Fibroblast of the conjunctiva (primary cell): ENCODE data around the gene PAX3.

Experiments used
- DNase-seq: peaks from one replicate; pipeline ENCODE4 v3.0.0-alpha.2; 2010; ENCODE audit warnings: low read depth

PAX3 gene

DNA sequence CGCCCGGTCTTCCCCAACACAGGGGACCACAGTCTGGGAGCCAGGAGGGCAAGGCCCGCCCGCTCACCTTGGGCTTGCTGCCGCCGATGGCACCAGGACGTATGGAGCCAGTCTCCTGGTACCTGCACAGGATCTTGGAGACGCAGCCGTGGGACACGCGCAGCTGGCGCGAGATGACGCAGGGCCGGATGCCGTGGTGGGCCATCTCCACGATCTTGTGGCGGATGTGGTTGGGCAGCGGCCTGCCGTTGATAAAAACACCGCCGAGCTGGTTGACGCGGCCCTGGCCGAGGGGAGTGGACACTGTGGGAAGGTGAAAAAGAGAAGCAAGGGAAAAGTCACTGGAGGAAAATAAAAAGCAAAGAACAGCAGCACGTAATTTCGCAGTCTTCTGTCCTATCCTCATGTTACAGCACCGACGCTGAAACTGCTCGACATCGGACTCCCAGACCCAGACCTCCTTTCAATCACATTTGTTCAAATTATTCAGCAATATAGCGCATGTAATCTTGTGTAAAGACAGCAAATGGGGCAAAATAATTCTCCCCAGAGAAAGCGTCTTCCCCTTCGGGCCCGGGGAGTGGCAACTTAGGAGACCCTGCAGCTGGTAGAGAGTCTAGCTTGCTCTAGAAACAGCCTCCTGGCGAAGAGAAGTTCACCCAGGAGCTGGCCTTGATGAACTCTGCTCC is 1.7 kb downstream of the PAX3 start:
- DNase-seq, result no peak

DNA sequence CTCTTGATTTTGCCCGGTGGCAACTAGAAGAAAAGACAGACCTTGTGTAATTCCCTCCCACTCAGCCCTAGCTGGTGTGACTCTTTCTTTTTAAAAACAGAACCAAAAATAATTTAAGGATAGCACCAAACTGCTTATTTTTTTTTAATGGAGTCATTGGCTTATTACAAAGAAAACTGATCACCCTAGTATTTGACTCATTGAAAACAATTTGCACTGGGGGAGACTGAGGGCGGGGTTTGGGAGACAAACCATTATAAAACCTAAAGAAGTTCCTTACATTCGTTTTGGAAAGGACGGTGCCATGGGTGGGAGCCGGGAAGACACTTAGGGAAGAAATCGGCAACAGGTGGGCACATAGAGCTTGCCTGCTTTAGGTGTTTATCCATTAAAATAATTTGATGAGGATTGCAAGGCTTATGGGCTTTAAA is 2.5 kb downstream of the PAX3 start:
- no peak for DNase-seq

DNA sequence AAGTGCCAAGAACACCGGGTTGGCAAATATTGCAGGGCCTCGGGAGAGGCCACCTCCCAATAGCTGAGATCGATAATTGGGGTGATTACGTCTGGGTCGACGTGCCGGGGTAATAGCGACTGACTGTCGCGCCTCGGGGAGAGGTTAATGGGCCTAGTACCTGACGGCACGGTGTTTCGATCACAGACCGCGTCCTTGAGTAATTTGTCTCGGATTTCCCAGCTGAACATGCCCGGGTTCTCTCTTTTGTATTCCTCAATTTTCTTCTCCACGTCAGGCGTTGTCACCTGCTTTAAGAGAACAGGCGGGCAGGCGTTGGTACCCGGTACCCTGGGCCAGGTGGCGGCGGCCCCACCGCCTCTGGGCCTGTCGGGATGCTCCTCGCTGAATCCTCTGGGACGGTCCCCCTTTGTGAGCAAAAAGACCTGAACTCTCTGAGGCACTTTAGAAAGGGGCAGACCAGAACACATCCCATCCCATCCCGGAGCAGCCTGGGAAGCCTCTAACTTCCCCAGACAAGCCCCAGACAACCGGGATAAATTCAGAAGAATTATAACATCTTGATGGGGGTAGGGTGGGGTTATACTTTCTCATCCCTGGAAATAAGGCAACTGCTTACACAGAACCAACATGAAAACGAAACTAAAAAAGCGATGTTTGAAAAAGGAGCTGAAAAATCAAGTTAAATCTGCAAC is 3.3 kb downstream of the PAX3 start:
- DNase-seq, result no peak

DNA sequence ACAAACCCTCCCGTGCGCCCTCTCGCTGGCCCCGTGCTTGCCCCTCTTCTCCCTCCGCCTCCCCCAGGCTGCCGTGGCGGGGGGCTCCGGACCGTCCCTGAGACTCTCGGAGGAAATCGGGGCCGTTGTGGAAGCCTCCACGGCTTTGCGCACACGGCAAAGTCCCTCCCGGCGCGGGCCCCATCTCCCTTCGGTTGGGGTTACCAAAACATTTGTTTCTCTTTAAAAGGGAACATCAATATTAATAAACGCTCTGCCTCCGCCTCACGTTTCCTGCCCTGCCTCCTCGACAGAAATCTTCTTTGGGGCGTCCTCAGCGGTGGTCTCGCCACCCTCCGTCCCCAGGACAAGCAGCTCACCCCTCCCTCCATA is 3.8 kb downstream of the PAX3 start:
- no peak for DNase-seq

DNA sequence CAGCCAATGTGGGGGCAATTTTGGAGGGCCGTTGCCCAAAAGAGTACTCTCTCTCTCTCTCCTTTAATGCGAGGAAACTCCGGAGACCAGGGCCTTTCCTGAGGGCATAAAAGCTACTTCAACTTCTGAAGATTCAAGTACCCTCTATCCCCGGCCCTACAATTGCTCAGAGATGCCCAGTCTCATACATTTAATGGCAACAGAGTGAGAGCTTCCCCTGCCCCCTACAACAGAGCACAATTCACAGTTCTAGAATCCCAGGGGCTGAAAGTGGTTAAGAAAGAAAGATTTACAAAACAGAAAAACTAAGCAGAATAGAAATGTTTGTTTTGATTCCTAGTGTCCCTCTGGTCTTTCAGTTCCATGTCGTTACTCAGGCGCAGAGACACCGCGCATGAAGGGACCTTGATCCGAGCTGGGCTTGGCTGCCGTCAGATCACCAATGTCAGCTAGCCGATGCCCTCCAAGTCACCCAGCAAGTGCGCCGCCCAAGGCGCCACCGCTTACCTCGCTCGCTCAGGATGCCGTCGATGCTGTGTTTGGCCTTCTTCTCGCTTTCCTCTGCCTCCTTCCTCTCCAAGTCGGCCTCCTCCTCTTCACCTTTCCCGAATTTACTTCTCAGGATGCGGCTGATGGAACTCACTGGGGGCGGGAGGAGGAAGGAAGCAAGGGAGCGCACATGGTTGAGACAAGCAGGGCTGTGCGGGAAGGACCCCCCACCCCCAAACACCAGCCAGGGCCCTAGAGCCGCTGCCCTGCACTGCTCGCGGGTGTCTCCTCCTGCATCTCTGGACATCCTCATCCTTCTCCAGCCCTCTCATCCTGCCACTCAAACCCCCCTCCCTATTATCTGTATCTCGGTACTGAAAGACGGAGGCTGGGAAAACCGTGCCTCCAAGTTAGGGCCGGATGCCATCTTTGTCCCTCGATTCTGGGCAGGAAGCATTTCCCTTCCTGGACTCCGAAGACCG is 4.9 kb downstream of the PAX3 start:
- no peak for DNase-seq

DNA sequence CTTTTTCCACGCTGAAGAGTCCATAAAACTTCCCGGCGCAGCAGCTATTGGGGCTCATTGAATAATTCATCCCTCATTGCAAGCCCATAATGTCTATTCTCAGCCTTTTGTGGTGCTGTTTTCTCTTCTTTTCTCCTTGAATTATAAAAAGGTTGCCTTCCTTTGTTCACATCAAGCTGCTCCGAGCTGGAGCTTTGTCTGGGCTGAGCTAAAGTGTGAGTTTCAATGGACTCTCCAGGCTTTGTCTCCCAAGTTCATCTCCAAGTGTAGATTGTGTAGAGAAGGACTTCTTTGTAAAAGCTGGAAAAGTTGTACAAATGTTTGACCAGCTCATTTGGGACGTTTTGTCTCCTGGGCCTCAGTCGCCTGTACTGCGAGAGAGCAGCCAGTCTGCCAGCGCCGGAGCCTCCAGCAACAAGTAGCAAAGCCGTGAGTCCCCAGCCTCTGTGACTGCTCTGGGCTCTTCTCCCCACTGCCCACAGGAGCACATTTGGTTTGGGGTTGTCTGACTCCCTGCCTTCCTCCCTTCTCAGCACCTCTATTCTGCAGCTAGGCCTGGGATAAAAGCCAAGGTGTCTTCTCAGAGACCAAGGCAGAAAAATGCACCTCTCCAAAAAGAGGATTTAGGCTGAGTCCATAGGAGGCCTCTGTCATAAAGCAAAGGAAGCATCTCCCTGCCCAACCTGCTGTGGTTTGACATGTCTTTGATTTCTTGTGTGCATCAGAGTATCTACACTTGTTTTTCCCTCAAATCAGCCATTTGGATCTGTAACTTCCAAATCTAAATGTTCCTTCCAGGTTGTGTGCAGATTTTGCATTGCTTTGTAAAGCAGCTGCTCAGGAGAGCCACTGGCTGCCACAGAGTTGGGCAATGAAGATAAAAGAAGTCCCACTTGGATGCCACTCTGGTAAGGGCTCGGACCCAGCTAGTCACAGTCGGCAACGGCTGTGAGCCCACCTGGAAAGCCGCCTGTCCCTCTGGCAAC is 6.4 kb downstream of the PAX3 start:
- no peak for DNase-seq

DNA sequence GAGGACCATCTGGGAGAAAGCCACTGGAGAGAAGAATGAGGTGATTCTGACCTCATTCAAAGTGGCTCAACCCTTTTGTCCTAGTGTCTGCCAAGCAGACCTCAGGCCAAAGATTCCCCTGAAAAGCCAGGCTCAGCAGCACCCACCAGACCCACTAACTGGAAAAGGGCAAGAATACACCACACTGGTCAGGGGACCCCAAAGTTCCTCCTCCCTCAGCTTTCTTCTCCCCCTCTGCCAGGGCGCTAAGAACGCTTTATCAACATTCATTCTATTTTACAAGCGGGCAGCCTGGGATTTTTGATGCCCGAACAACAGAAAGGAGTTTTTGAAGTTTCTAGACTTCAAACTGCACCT is 7.3 kb downstream of the PAX3 start:
- DNase-seq, result no peak

DNA sequence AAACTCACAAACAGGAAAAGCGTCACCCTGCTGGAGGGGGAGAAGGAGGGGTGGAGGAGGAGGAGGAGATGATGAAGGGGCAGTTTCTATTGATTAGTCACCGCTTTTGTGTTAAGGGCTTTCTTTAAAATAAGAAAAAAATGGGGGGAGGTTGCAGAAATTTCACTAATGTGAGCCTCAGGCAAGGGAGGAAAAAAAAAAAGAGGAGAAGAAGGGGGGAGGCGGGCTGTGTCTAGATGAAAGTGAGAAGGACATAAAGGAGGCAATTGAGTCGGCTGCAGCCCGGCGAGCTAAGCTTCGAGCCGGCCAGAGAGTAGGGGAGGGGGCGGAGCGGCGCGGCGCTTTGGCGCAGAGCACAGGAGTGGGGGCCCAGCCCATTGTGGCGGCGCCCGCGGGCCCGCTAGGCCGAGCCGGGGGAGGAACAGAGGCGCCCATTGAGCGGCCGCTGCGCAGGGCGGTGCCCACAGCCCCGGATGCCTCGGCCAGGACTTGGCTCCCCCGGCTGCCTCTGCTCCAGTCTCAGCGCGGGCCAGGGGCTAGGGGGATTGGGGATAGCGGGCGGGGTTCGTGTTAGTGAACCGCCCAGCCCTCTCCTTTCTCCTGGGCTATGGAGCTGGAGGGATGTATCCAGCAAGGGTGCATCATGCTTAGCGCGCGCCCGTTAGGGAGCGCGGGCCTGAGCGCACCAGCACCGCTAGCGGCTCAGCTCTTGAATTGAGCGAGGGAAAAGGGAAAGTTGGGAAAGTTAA is 7.9 kb downstream of the PAX3 start:
- no peak for DNase-seq

DNA sequence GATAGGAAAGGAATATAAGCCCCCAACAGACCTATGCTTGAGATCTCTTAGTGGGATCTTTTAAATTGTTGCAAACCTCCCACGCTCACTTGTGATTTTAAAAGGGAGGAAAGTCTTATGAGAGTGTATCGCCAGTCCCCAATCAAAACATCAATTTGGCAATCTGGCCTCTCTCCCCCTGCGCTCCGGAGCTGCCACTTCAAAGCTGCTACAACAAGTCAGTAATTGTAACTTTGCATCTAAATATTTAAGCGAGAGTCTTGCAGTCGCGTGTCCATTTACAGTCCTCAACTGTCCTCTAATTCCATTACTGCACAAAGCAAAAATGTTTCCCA is 8.4 kb downstream of the PAX3 start:
- no peak for DNase-seq

DNA sequence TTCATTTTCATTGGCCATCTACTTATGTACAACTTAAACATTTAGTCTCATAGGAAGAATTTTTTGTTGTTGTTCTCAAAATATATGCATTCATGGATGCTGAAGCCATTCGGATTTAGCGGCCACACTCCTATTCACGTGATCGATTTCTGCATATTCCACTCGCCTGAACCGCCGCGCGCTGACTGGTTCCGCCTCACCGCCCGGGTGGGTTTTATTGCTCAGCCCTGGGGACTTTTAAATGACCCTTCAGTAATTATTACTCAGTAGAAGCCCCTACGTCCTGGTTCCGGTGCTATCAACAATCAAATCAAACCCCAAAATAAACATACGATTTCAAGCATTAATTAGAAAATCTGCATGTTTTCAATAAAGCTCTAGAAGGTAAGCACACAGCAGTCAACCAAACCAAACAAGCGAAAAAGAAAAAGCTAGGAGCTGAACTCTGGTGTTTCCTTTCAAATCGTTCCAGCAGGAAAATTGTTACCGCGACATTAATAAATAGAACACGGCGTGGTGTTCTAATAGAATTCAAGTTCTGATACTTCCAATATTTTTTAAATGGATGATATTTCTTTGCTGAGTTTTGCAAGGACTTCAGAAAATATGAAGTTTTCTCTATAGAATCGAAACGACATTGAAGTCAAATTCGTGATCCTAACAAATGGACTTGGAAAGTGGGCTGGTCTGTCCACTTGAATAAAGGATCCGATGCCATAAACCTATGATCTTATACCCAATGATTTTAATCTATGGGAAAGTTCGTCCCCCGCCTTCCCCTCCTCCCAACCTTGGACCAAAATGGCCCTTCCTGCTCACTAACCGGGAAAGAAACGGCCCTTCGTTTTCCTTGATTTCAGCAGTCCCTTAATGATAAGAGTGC is 9.3 kb downstream of the PAX3 start:
- DNase-seq, result no peak

DNA sequence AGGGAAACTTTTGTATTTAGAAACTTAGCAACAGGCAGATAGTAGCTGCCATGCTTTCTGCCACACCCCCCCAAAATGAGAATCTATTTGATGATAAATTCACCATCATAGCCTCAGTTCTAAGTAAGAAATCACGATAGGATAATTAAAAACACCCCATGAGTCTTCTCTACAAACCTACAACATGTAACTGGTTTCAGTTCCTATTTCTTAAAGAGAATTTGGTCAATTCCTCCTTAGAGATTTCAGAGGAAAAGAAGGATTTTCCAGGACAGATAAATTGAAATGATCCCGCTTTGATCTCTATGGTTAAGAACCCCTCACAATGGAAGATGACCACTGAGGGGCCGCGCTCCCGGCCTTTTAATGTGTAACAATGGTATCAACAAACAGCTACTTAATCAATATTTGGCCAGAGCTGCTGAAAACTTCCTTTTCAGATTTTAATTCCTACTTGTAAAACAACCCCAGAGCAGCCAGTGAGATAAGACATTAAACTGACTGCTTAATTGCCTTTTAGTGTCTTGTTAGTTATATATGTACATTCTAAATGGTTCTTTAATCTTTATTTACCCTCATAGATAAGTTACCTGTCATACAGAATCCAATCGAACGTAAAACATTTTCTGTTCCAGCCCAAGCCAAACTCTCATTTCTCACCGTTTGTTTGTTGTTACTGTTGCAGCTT is 10.1 kb downstream of the PAX3 start:
- no peak for DNase-seq

DNA sequence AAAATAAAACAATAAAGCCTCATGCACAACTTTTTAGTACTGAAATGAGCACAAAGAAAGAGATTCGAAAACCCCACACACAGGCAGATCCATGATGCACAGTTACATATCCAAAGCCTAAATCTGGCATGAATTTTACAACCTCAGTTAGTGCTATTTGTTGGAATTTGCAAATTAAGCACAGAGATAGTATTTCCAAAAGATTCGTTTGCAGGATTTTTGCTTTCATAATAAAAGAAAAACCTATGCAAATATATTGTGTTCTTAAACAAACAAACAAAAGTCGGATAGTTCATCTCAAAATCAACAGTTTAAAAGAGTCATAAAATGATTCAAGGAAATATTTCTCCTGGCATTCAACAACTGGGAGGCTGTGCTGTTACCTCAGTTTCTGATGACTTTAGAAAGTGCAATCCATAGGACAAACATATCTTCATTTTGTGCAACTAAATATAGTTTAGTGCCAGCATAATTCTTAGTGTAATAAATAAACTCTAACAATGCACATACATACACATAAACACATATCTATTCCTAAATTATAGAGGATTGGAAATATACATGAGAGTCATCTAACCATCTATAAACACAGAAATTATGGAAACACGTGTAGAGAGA is 10.8 kb downstream of the PAX3 start:
- DNase-seq, result no peak

DNA sequence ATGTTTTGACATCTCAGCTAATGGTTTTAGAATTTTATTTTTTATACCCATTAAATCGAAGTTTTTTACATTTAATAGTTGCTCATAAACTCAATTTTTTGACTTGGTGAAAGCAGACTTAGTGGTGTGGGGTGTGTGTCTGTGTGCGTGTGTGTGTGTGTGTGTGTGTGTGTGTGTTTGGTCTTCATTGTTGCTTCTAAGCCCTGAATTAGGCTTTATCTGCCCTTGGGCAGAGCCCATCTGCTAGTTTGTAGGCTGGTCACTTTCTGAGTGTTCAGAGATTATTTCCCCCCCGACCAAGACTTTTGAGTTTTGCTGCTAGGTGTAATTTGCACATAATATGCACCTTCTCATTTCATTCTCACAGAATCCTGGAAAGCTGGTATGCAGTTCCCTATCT is 14.3 kb downstream of the PAX3 start:
- no peak for DNase-seq

DNA sequence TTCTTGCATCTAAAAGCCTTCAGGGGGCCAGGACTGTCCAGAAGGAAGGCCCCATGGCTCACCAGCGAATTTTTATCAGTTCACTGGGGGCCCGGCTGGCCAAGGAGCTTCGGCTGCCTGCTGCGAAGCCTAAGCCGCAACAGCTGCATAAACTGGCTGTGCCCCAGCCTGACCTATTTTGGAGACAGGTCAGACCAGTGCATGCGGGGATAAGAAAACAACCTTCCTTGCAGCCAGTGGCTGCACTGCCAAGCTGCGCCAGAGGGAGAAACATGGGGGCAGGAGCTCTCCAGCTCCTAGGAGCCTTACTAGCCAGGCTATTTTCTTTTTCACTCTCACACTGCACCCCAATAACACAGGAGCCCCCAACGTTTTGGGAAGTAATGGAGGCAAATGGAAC is 15.2 kb downstream of the PAX3 start:
- no peak for DNase-seq

DNA sequence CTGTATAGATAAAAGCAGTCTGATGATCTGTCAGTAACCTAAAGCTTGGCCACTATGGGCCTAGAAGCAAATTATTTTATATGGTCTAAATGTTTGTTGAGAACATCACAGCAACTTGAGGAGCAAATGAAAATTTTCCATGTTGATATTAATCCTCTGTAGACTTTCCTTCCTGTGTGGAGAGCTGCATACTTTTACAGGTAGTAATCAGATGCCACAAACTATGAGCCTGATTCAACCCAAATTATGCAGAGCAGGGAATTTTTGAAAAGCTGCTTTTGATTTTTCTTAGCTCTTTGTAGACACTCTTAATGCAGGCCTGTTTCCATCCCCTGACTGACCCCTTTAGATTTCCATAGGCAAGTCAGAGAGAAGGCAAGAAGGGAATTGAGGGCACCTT is 17.3 kb downstream of the PAX3 start:
- DNase-seq, result no peak

DNA sequence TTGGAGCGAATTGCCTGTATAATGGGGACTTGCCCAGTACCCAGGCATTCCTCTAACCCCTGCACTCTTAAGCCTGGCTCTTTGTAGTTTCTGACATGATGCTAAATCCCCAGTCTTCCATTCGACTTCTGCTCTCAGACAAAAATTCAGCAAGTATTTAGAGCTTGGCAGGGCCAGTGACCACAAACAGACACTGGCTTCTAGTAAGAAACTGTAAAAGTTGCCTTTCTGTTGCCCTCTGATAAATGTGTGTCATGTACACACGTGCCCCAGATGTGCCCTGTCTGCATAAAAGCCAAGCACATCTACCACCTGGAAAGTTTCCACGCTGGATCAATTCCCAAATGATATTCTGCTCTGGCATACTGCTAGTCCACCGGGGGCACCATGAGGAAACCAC is 18.0 kb downstream of the PAX3 start:
- DNase-seq, result no peak

DNA sequence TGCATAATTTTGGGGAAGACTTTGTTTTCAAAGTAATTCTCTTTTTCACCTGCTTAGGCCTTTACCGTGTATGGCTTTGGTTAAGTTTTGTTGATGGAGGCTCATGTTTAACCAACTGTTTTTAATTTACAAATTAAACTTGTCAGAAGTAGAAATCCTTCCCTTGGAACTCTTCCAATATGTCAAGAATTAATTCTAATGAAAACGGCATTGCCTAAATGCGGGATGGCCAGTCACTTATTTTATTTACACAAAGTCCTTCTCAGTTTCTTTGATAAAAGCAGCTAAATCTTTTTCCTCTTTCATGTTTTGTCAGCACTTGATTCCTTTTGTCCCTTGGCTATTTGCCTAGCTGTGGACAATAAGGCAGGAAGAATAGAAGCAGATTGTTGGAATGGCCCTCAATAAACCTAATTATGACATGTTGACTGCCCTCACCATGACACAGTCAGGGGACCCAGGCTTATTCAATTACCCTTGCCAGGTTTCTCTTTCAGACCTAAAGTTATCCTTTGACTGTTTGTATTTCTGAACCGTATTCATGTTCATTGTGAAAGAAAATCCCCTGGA is 26.3 kb downstream of the PAX3 start:
- DNase-seq, result no peak

DNA sequence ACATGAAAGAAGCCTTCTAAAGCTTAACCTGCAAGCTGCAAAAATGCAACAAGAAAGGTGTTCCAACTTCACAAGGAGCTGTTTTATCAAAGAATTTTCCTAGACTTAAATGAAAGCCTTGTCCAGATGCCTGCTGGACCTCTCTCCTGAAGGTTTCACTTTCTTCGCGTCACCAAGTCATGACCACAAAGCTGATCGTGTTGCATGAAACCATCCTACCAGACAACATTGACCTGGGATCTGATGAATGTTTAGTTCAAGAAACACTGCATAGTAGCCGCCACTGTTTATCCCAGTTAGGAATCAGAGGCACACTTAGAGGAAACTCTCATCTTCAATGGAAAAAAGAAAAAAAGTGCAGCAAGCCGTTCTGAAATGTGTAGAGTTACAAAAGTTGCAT is 26.9 kb downstream of the PAX3 start:
- DNase-seq, result no peak

DNA sequence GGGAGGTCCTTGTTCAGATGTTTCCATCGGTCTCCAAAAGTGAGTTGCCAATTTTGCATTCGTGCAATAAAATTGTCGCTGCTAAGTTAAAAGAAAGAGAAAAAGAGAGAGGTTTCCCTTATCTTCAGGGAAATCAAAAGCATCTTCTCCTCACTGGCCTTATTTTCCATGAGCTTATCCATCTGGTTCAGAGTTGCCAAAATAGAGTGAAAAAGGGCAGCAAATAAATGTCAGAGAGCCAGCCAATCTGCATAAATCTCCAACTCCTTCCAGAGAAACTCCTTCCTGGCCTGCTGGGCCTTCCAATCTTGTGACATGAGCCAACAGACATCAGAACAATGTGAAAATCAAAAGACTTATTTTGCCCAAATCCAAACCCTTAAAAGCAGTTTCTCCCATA is 28.4 kb downstream of the PAX3 start:
- DNase-seq, result no peak
